ENCODE results near the gene WDR70. TPM values are rescaled to one million over a fixed set of nuclear protein-coding genes. Genes with fewer than 3 reads are reported as not detected.
"Not testable (repeated sequence)": the region's sequence is repeated elsewhere in the genome, so short reads cannot be mapped to it uniquely, and the experiment has no call there.

Gene WDR70
- total RNA-seq, 1 experiment from 2014 or later: 31.3 TPM

- DNase-seq (ENCODE audit: unreplicated experiment): no peak
- POLR2A ChIA-PET: no interaction called here
- H3K36me3 Mint-ChIP-seq (ENCODE audit: insufficient read depth, unreplicated experiment): peaks cover 21% of the 10 kb centered on the region
- no peak overlapping the region for H3K4me3 Mint-ChIP-seq (ENCODE audit: unreplicated experiment)
- no peaks in the 10 kb centered on the region for H3K27me3 Mint-ChIP-seq (ENCODE audit: insufficient read depth, unreplicated experiment)
- BruUV-seq (replicated peaks): no TSS peak
- no peak overlapping the region for H3K27ac Mint-ChIP-seq (ENCODE audit: low read depth, unreplicated experiment)
- CTCF ChIA-PET: no interaction called here
- TF ChIP-seq CTCF (IDR thresholded peaks at IDR 0.05; ENCODE audit: unreplicated experiment): no peak
- H3K4me1 Mint-ChIP-seq (ENCODE audit: insufficient read depth, unreplicated experiment): peaks cover 6% of the 10 kb centered on the region
- intact Hi-C loops (cut with micrococcal nuclease): no loop called here
- peaks cover 4% of the 10 kb centered on the region for H3K9me3 Mint-ChIP-seq (ENCODE audit: unreplicated experiment)
Observed at GRCh38 chr5:37606148-37606547, 227.0 kb downstream of the WDR70 start.

GRCh38 chr5:37606632-37607248 lies 227.6 kb downstream of the WDR70 start:
- Mint-ChIP-seq H3K36me3 (ENCODE audit: insufficient read depth, unreplicated experiment) (peaks cover 15% of the 10 kb centered on the region), H3K4me1 (ENCODE audit: insufficient read depth, unreplicated experiment) (peaks cover 6% of the 10 kb centered on the region), H3K4me3 (ENCODE audit: unreplicated experiment) (no peak overlapping the region), H3K27me3 (ENCODE audit: insufficient read depth, unreplicated experiment) (no peaks in the 10 kb centered on the region), H3K9me3 (ENCODE audit: unreplicated experiment) (no peaks in the 10 kb centered on the region), H3K27ac (ENCODE audit: low read depth, unreplicated experiment) (no peak overlapping the region)
- intact Hi-C loops (cut with micrococcal nuclease): no loop called here
- POLR2A ChIA-PET: no interaction called here
- TF ChIP-seq CTCF (IDR thresholded peaks at IDR 0.05; ENCODE audit: unreplicated experiment): no peak
- CTCF ChIA-PET: interaction anchor here (0.6 kb wide), 1 partner anchor 57 kb away, joined by 5 read pairs; no protein-coding TSS in a partner anchor
- no TSS peak for BruUV-seq (replicated peaks)
- DNase-seq (ENCODE audit: unreplicated experiment): no peak

- Mint-ChIP-seq H3K36me3 (ENCODE audit: insufficient read depth, unreplicated experiment) (no peaks in the 10 kb centered on the region), H3K27ac (ENCODE audit: low read depth, unreplicated experiment) (no peak overlapping the region), H3K9me3 (ENCODE audit: unreplicated experiment) (no peaks in the 10 kb centered on the region), H3K4me3 (ENCODE audit: unreplicated experiment) (no peak overlapping the region), H3K4me1 (ENCODE audit: insufficient read depth, unreplicated experiment) (no peaks in the 10 kb centered on the region), H3K27me3 (ENCODE audit: insufficient read depth, unreplicated experiment) (no peaks in the 10 kb centered on the region)
- BruUV-seq (replicated peaks): no TSS peak
- TF ChIP-seq CTCF (IDR thresholded peaks at IDR 0.05; ENCODE audit: unreplicated experiment): no peak
- peak; percentile 15 for DNase-seq (ENCODE audit: unreplicated experiment)
- ChIA-PET CTCF (no interaction called here), POLR2A (interaction anchor here (0.6 kb wide), 1 partner anchor 107 kb away, joined by 3 read pairs; no protein-coding TSS in a partner anchor)
- intact Hi-C loops (cut with micrococcal nuclease): no loop called here
Observed at GRCh38 chr5:37615184-37615583, 236.1 kb downstream of the WDR70 start.

- intact Hi-C loops (cut with micrococcal nuclease): no loop called here
- peak; percentile 18 for DNase-seq (ENCODE audit: unreplicated experiment)
- no peaks in the 10 kb centered on the region for H3K9me3 Mint-ChIP-seq (ENCODE audit: unreplicated experiment)
- H3K36me3 Mint-ChIP-seq (ENCODE audit: insufficient read depth, unreplicated experiment): no peaks in the 10 kb centered on the region
- POLR2A ChIA-PET: no interaction called here
- no TSS peak for BruUV-seq (replicated peaks)
- CTCF ChIA-PET: interaction anchor here (0.6 kb wide), 1 partner anchor 125 kb away, joined by 3 read pairs; no protein-coding TSS in a partner anchor
- no peaks in the 10 kb centered on the region for H3K27me3 Mint-ChIP-seq (ENCODE audit: insufficient read depth, unreplicated experiment)
- no peaks in the 10 kb centered on the region for H3K4me1 Mint-ChIP-seq (ENCODE audit: insufficient read depth, unreplicated experiment)
- no peak for TF ChIP-seq CTCF (IDR thresholded peaks at IDR 0.05; ENCODE audit: unreplicated experiment)
- no peak overlapping the region for H3K27ac Mint-ChIP-seq (ENCODE audit: low read depth, unreplicated experiment)
- no peak overlapping the region for H3K4me3 Mint-ChIP-seq (ENCODE audit: unreplicated experiment)
Observed at GRCh38 chr5:37619353-37619752, 240.2 kb downstream of the WDR70 start.

- H3K4me1 Mint-ChIP-seq (ENCODE audit: insufficient read depth, unreplicated experiment); CTCF ChIA-PET; H3K9me3 Mint-ChIP-seq (ENCODE audit: unreplicated experiment); DNase-seq (ENCODE audit: unreplicated experiment); POLR2A ChIA-PET; BruUV-seq (replicated peaks); intact Hi-C loops (cut with micrococcal nuclease); H3K27me3 Mint-ChIP-seq (ENCODE audit: insufficient read depth, unreplicated experiment); H3K27ac Mint-ChIP-seq (ENCODE audit: low read depth, unreplicated experiment); H3K4me3 Mint-ChIP-seq (ENCODE audit: unreplicated experiment); H3K36me3 Mint-ChIP-seq (ENCODE audit: insufficient read depth, unreplicated experiment): not testable (repeated sequence)
Observed at GRCh38 chr5:37622354-37622753, 243.2 kb downstream of the WDR70 start.
